ENCODE results near the gene DCTD.

- TF ChIP-seq POLR2A (IDR thresholded peaks at IDR 0.05) (no peak), CTCF (IDR thresholded peaks at IDR 0.05 in 8 of 11, conservative IDR thresholded peaks at IDR 0.05 in 3 of 11) (no peak), POLR2AphosphoS5 (IDR thresholded peaks at IDR 0.05) (peak in 1 of 3 donors; percentile 30)
Observed at GRCh38 chr4:182878633-182879495, 38.3 kb downstream of the DCTD start.
